ENCODE results near the gene STX16.
"Not testable (repeated sequence)": the region's sequence is repeated elsewhere in the genome, so short reads cannot be mapped to it uniquely, and the experiment has no call there.

The STX16 gene

DNA sequence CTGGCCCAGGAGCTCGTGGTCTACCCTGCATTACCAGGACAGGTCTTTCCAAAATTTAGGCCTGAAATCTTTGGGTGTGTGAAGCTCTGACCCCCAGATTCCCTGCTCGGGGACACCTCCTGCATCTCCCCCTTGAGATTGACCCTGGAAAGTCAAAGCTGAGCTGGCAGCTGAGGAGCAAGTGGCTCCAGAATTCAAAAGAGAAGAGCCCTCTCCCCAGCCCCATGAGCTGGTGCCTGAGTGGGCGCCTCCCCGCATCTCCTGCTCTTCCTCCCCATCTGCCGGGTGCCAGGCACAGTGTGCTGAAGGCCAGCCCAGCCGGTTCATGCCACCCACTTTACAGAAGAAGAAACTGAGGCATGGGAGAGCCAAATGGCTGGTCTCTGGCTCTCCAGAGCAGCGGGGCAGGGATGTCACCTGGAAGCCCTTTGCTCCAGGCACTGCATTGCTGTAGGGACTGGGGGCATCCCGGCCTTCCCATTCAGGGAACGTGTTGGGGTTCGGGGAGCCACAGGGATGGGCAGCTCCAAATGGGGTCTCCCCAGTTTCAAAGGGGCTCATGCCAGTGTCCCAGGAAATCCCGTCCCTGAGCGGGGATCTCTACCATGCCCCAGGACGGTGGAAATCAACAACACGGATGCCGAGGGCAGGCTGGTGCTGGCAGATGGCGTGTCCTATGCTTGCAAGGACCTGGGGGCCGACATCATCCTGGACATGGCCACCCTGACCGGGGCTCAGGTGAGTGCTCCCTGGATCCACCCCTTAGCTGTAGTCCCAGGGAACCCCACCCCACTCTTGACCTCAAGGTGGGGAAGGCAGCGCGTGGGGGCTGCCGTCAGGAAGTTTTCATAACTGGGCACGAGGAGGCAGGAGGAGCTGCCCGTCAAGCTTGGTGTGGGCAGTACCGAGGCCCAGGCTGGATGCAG lies 62.0 kb downstream of the STX16 start:
- DNase-seq, result no peak

DNA sequence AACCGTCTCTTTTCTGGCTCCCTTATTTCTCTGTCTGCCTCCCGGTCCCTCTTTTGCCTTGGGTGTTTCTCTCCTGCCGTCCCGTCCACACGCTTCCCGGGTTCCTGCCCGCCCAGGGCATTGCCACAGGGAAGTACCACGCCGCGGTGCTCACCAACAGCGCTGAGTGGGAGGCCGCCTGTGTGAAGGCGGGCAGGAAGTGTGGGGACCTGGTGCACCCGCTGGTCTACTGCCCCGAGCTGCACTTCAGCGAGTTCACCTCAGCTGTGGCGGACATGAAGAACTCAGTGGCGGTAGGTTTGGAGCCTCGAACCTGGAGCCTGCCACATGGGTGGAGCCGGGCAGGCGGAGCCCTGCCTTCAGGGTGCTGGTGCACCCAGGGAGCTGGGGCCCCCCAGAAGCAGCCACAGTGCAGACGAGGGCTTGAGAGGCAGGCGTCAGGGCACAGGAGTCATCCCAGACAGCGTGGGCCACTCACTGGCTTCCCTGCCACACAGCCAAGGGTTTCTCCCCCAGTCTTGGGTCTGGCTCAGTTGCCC lies 62.8 kb downstream of the STX16 start:
- DNase-seq, result no peak

DNA sequence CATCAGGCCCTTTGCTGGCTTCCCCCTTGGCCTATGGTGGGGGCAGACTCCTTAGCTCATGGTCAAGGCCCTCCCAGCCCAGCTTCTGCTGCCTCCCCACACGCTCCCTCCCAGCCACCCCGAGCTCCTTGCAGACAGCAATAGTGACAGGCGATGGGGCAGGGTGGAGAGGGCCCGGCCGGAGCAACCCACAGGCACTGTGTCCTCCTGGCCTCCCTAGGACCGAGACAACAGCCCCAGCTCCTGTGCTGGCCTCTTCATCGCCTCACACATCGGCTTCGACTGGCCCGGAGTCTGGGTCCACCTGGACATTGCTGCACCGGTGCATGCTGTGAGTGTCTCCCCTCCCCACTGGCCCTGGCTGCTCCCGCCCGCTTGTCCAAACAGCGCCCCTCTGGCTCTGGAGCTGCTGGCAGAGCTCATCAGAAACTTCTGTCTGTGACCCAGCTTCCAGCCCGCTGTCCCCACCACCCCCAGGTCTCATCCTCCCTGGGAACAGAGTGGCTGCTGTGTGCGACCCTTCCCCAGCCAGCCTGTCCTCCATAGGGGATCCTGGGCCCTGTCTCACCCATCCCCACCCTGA lies 63.3 kb downstream of the STX16 start:
- no peak for DNase-seq

DNA sequence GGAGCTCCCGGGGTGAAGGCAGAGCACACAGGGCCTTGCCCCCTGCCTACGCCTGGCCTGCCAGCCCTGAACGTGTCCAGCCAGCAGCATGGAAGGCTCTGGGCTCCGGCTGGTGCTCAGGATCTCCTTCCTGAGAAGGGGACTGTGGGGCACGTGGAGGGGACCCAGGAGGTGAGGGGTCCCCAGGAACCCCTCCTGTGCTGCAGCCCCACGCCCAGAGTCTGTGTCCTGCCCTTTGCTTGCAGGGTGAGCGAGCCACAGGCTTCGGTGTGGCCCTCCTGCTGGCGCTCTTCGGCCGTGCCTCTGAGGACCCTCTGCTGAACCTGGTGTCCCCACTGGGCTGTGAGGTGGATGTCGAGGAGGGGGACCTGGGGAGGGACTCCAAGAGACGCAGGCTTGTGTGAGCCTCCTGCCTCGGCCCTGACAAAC lies 63.9 kb downstream of the STX16 start:
- DNase-seq, result no peak

DNA sequence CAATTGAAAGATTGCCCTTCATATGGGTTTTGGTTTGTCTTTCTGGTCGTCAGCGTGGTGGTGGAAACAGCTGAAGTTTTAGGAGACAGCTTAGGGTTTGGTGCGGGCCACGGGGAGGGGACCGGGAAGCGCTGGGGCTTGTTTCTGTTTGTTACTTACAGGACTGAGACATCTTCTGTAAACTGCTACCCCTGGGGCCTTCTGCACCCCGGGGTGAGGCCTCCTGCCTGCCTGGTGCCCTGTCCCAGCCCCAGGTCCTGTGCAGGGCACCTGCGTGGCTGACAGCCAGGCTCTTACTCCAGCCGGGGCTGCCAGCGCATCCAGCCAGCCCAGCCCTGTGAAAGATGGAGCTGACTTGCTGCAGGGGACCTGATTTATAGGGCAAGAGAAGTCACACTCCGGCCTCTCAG lies 64.3 kb downstream of the STX16 start:
- no peak for DNase-seq

DNA sequence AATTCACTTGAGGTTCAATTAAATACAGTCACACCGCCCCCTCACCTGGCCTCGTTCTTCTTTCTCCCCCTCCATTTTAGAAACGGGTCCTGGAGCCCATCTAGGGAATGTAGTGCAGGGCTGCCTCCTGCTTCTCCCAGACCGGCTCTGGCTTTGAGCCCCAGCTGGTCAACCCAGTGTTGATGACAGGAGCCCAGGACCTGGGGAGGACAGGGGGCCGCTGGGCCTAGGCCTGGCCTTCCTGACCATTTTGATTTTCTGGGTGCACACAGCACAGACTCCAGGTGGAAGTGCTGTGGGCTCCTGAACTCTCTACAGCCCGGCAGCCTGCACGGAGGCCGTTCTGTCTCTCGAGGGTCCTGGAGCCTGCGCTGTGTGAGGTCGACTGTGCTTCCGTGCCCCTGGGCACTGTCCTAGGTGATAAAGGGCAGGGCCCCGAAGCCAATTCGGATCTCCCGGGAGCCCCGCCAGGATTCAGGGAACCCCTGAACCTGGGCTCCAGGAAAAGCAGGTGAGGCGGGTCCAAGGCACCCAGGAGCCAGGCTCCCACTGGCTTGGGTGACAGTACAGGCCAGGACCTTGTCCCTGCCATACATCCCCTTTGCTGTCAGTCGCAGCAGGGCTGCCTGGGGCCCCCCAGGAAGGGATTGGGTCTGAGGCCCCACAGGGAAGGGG lies 64.9 kb downstream of the STX16 start:
- no peak for DNase-seq

DNA sequence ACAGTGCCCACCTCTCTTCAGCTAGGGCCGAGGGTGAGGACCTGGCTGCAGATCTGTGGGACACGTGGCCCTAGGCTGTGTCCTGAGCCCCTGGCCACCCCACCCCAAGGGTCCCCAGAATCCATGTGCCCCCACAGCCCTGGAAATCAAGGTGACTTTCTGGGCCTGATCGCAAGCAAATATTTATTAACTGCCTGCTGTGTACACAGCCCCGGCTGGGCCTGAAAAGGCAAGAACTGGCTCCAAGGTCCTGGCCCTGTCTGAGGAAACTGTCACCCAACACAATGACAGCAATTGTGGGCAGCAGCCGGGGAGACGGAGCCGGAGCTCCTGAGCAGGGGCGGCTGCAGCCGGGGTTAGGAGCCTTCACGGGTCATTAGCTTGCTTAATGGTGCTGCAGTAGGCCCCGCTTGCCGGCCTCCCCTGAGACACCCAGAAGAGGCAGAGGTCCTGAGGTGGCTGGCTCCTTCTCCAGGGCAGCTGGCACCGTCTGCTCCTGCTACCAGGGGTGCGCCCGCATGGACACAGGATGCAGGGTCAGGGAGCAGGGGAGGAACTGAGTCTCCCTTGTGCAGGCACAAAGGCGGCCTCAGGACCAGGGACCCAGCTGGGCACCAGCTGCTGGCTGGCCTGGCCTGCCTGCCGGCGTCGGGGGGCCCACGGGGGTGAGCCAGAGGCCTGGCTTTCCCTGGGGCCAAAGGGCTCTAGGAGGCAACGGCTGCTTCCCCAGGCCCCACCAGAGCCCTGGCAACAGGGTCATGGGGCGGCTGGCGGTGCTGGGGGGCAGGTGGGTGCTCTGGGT lies 65.6 kb downstream of the STX16 start:
- no peak for DNase-seq

DNA sequence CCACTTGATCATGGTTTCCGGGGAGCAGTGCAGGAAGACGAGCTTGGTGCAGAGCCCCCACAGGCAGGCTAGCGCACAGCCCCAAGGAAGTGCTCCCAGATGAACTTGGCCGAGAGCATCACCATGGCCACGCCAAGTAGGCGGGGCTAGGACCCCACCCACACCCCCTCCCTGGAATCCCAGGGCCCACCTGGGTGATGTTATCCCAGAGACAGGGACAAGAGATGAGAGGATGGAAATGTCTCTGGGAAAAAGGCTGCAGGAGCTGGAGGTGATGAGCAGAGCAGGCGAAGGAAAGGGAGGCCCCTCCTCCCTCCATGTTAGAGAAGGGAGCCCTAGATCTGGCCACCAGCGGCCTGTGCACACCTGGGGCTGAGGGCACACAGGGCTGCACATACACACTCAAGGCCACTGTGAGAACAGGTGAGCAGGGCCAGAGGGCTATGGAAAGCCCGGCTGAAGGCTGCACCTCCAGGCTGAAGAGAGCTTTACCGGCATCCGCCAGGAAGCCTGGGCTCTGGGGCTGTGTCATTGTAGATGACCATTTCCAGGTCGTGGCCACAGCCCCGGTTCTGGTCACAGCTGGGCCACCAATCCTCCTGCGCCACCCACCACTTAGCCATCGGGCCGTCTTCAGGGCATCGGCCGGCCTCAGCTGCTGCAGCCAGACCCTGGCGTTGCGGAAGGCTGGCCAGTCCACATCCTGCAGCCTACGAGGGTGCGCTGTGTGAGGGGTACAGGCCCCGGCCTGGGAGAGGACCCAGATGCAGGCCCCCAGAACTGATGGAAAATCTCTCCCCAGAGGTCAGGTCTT lies 66.4 kb downstream of the STX16 start:
- no peak for DNase-seq

DNA sequence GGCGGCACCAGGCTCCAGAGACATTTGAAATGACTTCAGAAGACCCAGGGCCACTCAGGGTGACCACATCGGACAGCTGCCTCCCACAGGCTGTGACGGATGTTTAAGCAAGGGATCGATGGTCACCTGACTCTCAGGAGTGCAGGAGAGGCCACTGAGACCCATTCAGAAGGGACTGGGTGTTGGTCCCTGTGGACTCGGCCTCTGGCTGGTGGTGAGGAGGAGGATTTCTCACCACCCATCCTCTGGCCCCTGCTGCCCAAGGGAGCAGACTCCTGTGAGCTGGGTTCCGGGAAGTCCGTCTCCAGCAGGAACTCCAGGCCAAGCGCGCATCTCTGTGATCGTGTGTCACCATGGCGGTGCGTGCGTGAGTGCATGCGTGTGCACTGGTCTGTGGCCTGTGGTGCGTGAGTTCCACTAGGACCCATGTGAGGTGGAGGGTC lies 67.1 kb downstream of the STX16 start:
- DNase-seq, result no peak

DNA sequence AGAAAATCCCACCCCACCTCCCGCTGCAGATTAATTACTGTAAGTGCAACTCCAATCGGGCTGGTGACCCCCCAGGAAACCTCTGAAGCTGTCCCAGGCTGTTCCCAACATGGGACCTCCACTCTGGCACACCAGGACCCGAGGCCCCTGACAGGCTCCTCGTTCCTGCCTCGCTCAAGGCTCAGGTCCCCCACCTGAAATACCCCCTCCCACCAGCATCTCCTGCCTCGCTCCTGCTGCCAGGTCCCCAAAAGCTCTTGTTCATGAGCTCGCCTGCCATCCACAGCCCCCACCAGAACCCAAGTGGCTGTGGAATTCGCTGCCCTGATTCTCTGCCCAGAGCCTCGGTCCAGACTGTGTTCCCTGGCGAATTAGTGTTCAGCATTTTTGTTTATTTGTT lies 67.6 kb downstream of the STX16 start:
- no peak for DNase-seq

DNA sequence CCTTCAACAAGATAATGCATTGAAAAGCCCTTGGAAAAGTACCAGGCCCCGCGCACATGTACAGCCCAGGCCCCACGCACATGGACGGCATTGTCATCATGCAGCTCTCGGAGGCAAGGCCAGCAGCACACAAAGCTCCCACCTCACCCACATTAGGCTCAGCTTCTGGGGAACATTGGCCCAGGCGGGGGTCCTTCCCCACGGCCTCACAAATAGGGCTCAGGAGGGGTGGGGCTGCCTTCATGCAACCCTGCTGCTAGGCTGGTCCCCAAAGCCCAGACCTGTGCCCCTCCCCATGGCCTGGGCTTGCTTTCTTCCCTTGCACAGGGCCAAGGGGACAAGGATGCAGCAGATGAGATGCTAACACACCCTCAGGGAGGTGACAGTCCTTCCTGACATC lies 68.2 kb downstream of the STX16 start:
- no peak for DNase-seq

DNA sequence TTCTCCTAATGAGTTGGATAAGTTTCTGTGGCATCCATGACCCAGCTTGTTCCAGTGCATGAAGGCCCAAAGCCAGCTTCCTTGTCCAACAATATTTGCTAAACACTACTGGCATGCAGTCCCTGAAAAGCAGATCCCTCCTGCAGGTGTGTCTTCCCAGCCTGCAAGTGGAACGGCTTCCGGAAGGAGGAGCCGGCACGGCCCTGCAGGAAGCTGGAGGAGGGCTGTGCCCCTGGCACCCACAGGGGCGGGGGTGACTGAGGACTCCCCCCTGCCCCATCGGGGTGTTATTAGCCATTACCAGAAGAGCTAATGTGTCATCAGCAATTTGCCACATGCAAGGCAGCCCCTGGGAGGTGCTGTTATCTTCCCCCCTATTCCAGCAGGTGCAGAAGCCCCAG lies 68.9 kb downstream of the STX16 start:
- no peak for DNase-seq

DNA sequence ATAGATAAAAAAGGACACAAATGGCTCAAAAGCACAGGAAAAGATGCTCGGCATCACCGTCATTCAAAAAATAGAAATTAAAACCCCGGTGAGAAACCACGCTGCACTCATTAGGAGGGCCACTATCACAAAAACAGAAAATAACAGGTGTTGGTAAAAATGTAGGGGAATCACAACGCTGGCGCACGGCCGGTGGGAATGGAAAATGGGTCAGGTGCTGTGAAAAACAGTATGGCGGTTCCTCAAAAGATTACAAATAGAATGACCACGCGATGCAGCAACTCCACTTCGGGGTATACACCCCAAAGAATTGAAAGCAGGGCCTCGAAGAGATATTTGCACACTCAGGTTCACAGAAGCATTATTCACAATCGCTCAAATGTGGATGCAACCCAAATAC lies 69.8 kb downstream of the STX16 start:
- no peak for DNase-seq

DNA sequence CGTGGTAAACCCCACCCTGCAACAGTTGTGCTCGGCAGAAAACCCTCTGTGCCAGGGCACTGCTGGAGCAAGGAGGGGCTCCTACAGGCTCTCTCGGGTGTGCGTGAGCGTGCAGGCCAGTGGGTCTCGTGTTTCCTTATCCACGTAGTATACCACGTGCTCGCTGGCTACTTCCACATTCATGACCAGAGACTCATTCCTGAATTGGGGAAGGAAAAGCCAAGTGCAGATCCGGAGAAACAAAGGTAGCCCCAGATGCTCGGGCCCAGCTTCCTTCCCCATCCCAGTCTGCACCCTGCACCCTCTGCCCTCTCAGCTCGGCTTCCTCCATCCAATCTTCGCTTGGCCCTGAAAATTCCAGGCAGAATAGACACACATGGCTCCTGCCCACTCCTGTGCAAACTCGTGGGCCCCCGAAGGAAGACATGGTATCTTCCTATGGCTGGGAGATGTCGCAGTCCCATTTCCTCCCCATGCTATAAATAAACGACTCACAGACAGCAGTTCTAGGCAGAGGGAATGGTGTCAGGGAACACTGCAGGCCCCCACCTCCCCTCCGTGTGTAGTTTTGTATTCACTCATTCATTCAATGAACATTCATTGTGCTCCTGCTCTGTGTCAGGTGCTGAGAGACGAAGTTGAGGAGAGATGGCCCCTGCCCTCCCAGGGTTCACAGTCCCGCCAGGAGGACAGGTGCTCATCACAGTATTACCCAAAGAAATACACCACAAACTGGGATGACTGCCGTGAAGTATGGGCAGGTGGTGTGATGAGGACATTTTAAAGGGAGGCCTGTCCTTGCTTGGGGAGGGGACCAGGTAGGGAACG lies 71.1 kb downstream of the STX16 start:
- DNase-seq, result no peak

DNA sequence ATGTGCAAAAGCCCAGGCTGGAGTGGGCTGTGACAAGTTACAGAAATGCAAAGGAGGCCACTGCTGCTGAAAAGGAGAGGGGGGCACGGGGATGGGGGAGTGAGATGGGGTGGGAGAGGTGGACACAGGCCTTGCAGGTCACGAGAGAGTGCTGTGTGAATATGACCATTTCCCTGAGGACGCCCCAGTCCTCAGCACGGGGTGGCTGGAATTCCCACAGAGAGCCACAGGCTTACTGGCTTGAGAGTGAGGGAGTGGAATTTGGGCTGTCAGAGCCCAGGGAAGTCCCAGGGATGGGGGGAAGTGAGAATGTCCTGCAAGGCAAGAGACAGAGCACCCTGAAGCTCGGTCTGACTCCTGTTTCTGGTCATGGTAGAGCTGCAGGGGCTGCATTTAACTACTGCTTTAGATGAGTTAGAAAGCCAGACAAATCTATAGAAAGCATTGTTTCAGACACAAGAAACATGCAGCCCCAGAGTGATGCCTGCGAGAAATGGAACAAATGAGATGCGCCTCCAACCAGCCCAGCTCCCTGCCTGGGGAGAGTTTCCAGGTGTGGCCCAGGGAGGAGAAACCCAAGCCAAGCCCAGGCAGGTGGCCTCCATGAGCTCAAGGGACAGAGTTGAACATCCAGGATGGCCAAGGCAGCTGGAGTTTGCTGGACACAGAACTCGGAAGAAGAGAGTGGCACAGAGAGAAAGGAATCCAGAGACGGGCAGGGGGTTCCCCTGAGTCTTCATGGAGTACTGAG lies 72.0 kb downstream of the STX16 start:
- no peak for DNase-seq

DNA sequence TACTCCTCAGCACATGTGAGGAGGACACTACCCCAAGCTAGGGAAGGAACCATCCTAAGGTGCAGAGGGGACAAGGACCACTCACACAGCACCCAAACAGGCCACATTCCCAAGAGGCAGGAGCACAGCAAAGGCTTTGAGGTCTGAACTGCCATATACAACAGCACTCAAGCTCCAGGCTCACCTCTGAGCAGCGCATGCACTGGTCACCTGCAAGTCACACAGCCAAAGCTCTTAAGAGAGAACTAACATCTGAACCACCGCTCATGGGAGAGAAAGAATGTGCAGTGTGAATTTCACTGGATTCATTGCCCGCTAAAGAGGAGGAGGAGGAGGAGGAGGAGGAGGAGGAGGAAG lies 72.5 kb downstream of the STX16 start:
- no peak for DNase-seq

DNA sequence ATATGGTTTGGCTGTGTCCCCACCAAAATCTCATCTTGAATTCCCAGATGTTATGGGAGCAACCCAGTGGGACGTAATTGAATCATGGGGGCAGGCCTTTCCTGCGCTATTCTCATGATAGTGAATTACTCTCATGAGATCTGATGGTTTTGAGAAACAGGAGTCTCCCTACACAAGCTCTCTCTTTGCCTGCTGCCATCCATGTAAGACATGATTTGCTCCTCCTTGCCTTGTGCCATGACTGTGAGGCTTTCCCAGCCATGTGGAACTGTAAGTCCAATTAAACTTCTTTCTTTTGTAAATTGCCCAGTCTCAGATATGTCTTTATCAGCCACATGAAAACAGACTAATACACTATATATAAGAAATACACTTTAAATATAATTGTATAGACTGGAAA lies 75.1 kb downstream of the STX16 start:
- DNase-seq, result not testable (repeated sequence)

Measured in CD4-positive, alpha-beta T cell treated with Interleukin-12 subunit alpha and Interleukin-12 subunit beta, for 1 hour (primary cell).